Activated naive CD4-positive, alpha-beta T cell treated with anti-CD3 and anti-CD28 coated beads, Interleukin-2, amount 50 U/mL, for 24 hours (primary cell): ENCODE measurements around the gene DDRGK1.
"Not testable (repeated sequence)": the region's sequence is repeated elsewhere in the genome, so short reads cannot be mapped to it uniquely, and the experiment has no call there.

Experiments
- H3K27ac Mint-ChIP-seq: one replicate; pipeline ENCODE4 v1.8.0; 2021; ENCODE audit warnings: mild to moderate bottlenecking, mixed read lengths
- H3K27me3 Mint-ChIP-seq: one replicate; pipeline ENCODE4 v1.8.0; 2021; ENCODE audit warnings: mixed read lengths
- H3K36me3 Mint-ChIP-seq: one replicate; pipeline ENCODE4 v1.8.0; 2021; ENCODE audit warnings: mixed read lengths
- H3K4me1 Mint-ChIP-seq: one replicate; pipeline ENCODE4 v1.8.0; 2021; ENCODE audit warnings: mixed read lengths
- H3K4me3 Mint-ChIP-seq: one replicate; pipeline ENCODE4 v1.8.0; 2021; ENCODE audit warnings: mild to moderate bottlenecking, mixed read lengths
- H3K9me3 Mint-ChIP-seq: one replicate; pipeline ENCODE4 v1.8.0; 2021; ENCODE audit warnings: mixed read lengths

DDRGK1 gene

DNA sequence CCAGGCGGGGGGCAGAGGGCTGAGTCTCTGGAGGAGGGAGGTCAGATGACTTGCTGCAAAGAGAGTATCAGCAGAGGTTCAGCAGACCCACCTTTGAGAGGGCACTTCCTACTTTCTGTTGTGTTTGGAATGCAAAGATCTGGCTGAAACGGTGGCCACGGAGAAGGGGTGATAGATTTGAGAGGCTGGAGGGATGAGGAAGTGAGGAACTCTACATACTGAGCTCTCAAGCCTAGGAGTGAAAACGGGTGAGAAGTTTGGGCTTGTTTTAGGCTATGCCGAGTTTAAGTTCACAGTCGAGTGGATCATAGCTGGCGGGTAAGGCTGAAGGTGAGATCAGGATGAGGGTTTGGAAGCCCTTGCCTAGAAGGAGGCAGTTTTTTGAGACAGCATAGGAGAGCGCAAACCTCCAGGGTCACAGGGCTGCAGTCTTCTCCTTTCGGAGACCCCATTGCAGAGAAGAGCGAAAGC, 4.3 kb upstream of the DDRGK1 start:
- Mint-ChIP-seq H3K4me3 (peak overlapping the region; percentile 100), H3K27ac (peak overlapping the region; percentile 91), H3K36me3 (peaks cover 8% of the 10 kb centered on the region), H3K4me1 (peaks cover 26% of the 10 kb centered on the region), H3K9me3 (no peaks in the 10 kb centered on the region), H3K27me3 (no peaks in the 10 kb centered on the region)

DNA sequence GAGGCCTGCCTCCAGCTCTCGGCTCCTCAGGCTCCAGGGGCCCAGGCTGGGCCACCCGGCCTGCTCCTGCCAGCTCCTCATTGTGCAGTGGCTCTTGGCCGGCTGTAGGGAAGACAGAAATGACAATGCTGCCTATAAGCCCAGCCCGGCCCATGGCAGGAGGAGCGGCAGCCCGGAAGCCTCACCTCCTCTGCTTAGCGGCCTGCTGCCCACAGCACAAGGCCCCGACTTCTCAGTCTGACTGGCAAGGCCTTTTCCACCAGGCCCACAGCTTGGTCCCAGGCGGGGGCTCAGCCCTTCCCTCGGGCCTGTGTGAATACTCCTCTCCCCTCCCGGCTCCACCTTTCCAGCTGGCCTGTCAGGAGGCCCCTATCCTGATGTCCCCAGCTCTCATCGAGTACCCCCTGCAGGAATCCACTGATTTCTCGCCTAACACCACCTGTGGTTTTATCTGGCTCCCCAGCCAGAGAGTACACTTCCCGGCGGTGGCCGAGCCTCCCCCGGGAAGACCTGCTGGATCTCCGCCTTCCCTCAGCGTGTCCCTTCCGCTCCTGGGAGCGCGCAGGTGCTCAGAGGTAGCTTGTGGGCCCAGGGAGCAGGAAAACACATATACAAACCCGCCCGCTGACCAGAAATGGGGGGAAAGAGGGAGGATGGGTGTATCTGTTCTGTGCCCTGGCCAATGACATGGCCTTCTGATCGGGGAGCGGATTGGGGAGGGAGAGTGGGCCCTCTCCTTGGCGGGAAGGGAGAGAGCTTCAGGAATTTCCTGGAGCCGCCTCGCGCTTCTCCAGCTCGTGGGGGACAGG, 963 bp downstream of the DDRGK1 start:
- H3K4me3 Mint-ChIP-seq, result peak overlapping the region; percentile 97
- H3K27me3 Mint-ChIP-seq, result no peaks in the 10 kb centered on the region
- peaks cover 13% of the 10 kb centered on the region for H3K4me1 Mint-ChIP-seq
- H3K36me3 Mint-ChIP-seq, result peaks cover 9% of the 10 kb centered on the region
- H3K27ac Mint-ChIP-seq, result peak overlapping the region; percentile 97
- H3K9me3 Mint-ChIP-seq, result no peaks in the 10 kb centered on the region

DNA sequence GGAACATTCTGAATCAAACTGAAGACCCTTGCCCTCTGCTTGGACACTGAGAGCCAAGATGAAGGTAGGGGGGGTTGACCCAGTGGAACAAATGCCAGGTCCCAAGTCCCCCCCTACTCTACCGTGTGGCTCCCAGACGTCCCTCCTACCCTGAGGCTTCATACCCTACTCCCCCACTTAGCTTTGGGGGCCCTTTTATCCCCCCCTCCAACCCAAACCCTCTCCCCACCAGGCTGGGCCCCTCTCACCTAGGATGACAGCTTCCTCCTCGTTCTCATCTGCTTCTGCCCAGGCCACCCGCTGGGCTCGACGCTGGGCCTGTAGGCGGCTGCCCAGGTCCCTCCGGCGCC, 1.5 kb downstream of the DDRGK1 start:
- Mint-ChIP-seq H3K4me1 (peaks cover 10% of the 10 kb centered on the region), H3K27me3 (no peaks in the 10 kb centered on the region), H3K27ac (no peak overlapping the region), H3K36me3 (peaks cover 9% of the 10 kb centered on the region), H3K4me3 (peak overlapping the region; percentile 97), H3K9me3 (no peaks in the 10 kb centered on the region)

DNA sequence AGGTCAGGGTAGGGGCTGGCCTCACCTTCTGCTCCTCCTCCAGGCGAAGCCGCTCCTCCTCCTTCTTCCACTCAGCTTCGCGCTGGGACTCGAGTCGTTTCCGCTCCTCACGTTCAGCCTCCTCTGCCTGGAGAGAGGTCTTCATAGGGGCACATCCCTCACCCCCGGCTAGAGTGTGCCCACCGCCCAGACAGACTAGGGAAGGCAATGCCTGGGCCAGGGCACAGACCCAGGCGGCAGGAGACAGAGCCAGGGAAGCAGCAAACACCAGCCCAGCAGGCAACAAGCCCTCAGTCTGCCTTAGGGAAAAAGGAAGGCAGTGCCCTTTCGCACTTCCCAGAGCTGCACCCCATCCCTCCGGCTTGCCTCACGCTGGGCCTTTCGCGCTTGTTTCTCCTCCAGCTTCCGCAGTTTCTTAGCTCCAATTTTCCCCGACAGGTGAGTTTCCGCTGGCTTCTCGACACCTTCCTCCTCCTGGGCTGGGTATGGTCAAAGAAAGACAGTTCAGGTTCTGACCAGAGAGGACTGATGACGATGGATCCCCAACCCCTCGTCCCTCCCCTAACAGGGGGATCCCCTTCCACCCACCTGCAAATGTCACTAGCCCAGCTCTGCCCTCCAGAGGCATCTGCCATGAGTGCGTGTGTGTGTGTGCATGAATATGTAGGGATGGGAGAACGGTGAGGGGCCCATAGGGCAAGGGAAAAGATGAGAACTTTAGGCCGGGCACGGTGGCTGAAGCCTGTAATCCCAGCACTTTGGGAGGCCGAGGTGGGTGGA, 4.3 kb downstream of the DDRGK1 start:
- Mint-ChIP-seq H3K36me3 (peaks cover 16% of the 10 kb centered on the region), H3K4me1 (peaks cover 20% of the 10 kb centered on the region), H3K4me3 (no peak overlapping the region), H3K27ac (peak overlapping the region; percentile 13), H3K27me3 (no peaks in the 10 kb centered on the region), H3K9me3 (no peaks in the 10 kb centered on the region)

DNA sequence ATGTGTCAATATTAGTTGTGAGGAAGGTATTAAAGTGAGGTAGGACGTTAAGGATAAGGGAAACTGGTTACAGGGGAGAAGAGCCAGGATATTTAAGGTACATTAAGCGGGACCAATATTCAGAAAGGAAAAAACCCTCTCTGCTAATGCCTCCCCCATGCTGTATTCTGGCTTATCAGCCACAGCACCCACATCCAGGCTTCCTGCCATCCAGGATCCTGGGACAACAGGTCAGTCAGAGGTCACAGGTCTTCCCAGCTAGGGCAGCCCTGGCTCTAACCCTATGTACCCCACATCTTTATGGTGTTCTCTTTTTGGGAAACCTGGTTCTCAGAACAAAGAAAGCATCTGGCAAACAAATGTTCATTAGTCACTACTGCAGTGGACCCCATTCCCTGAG, 5.3 kb downstream of the DDRGK1 start:
- Mint-ChIP-seq H3K4me3 (no peak overlapping the region), H3K27ac (peak overlapping the region; percentile 13), H3K36me3 (peaks cover 18% of the 10 kb centered on the region), H3K9me3 (no peaks in the 10 kb centered on the region), H3K4me1 (peaks cover 21% of the 10 kb centered on the region), H3K27me3 (no peaks in the 10 kb centered on the region)

DNA sequence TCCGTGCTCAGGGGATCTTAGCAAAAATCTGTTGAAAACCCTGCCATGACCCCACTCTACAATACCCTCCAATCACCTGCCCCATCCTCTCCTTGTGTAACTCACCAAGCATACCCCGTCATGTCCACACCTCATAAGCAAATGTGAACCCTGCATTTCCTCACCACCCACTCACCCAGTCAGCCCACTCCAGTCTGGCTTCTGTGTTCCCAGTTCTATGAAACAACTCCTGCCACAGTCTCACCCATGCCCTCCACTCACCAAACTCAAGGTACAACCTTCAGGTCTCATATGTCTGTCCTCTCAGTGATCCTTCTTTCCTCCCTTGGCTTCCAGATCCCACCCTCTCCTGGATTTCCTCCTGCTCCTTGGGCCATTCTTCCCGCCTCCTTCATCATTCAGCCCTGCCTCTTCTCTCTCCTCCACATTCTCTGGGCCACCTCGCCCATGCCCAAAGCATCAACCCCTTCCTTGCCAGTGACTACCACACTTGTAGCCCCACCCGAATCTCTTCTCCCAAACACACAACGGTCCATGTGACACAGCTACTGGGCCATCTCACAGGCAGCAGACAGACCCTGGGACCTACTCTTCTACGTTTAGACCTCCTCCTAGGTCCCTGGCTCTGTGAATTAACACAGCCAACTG, 8.8 kb downstream of the DDRGK1 start:
- H3K27ac Mint-ChIP-seq, result peak overlapping the region; percentile 26
- H3K36me3 Mint-ChIP-seq, result peaks cover 22% of the 10 kb centered on the region
- H3K27me3 Mint-ChIP-seq, result no peaks in the 10 kb centered on the region
- no peak overlapping the region for H3K4me3 Mint-ChIP-seq
- H3K9me3 Mint-ChIP-seq, result no peaks in the 10 kb centered on the region
- peaks cover 16% of the 10 kb centered on the region for H3K4me1 Mint-ChIP-seq

DNA sequence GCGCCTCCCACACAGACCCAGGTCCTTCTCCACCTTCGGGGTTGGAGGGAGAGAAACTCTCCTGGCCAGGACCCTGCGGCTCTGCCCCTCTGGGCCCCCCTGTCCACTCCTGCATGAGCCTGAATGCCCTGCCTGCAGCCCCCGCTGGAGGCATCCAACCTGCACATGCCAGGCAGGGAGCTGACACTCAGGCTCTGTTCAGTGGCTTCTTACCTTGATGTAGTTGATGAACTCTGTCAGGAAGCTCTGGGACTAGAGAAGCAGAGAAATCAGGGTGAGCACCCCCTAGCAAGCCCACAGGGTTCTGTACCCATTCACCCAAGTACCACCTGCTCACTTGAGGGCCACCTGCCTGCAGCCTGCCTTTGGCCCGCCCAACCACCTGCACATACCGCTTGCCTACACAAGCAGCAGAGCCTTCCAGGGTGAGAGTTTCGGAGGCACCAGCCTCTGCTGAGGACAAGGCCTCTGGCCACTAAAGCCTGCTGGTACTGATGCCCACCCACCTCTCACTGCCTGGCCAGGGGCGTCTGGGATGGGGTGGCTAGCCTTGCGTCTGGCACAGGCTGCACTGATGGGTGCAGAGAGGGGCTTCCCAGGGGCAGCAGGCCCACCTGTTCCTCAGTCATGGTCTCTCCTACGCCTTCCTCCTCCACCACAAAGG, 9.7 kb downstream of the DDRGK1 start:
- Mint-ChIP-seq H3K27me3 (no peaks in the 10 kb centered on the region), H3K36me3 (peaks cover 18% of the 10 kb centered on the region), H3K9me3 (no peaks in the 10 kb centered on the region), H3K27ac (no peak overlapping the region), H3K4me3 (no peak overlapping the region), H3K4me1 (peaks cover 15% of the 10 kb centered on the region)

DNA sequence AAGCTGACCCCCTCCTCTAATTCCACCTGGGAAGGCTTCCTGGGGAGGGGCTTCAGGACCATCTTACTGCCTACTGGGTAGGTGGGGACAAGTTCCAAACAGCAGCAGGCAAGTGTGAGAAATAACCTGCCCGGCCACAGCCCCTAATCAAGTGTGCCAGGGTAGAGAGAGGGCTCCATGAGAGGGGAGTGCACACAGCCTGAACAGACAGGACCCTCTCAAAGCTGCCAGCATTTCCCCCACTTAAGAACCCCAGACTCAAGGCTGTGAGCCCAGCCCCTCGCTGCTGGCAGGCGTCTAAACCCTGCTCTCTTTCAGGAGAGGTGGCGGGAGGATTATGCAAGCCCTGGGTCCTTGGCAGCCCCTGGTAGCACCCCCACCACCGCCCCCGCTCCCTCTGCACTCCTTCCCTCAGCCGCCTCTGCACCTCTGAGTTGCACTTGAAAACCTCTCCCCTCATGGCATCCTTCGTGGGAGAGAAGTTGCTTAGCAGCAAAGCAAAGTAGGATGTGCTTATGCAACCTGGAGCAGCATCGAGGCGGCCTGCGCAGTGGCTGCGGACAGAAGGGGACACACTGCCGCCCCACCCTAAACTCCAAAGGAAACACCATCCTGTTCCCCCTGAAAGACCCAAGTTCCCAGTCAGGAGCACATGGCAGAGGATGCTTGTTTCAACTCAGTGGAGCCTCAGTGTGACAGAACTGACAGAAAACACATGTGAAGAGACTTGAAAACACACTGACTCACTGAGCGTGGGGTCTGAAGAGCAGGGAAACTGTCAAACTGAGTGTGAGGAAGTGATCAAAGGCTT, 10.5 kb downstream of the DDRGK1 start:
- H3K9me3 Mint-ChIP-seq, result no peaks in the 10 kb centered on the region
- H3K27me3 Mint-ChIP-seq, result no peaks in the 10 kb centered on the region
- no peak overlapping the region for H3K27ac Mint-ChIP-seq
- H3K4me3 Mint-ChIP-seq, result no peak overlapping the region
- peaks cover 19% of the 10 kb centered on the region for H3K36me3 Mint-ChIP-seq
- H3K4me1 Mint-ChIP-seq, result peaks cover 11% of the 10 kb centered on the region

DNA sequence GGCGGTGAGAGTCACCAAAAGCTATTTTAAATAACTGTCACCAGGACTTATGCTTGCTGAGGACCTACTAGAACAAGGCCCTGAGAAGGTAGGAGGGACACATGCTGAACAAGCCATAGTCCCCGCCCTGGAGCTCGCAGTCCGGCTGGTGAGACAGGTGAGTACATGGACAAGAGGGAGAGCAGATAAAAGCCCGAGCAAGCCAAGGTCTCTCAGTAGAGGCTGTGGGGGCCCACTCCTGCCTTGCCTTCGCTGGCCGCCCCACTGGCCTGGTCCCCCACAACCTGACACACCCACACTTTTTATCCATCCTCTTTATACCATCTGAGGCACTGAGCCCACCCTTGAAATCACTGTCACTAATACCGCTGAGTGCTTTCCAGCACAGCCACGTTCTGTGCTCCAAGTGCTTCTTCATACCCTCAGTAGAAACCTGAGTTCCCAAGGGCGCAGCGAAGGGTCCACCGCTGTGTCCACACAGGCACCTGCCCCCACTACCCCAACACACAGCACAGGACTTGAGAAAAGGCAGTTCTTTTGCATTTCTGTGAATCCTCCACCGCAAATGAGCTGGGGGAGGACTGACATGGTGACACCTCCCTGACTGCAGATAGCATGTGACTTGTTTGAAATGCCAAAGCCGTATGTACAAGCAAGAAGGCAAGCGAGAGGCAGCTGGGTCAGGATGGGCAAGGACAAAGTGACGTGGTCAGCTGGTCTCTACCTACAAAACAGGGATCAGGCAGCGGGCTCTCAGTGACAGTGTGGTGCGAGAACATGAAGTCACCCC, 12.1 kb downstream of the DDRGK1 start:
- Mint-ChIP-seq H3K4me3 (no peak overlapping the region), H3K9me3 (no peaks in the 10 kb centered on the region), H3K27me3 (no peaks in the 10 kb centered on the region), H3K4me1 (peaks cover 11% of the 10 kb centered on the region), H3K27ac (no peak overlapping the region), H3K36me3 (peaks cover 17% of the 10 kb centered on the region)

DNA sequence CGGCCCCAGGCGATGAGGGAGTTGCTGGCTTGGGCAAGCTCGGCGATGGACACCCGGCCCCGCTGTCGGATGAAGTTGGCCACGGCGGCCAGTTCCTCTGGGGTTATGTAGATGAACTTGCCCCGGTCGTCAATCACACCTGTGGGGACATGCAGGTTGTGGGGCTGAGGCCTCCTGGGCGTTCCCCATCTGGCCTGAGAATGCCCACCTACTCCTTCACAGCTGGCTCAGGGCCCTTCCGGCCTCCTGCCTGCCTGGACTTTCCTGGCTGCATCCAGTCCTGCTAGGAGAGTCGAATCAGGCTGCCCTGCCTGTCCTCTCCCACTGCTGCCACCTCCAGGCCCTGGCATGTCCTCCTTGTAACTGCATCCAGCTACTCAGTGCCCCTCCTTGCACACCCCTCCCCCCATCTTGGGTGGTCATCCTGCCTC, 13.8 kb downstream of the DDRGK1 start:
- Mint-ChIP-seq H3K9me3 (no peaks in the 10 kb centered on the region), H3K27ac (no peak overlapping the region), H3K27me3 (no peaks in the 10 kb centered on the region), H3K4me3 (no peak overlapping the region), H3K4me1 (peaks cover 6% of the 10 kb centered on the region), H3K36me3 (peaks cover 13% of the 10 kb centered on the region)

DNA sequence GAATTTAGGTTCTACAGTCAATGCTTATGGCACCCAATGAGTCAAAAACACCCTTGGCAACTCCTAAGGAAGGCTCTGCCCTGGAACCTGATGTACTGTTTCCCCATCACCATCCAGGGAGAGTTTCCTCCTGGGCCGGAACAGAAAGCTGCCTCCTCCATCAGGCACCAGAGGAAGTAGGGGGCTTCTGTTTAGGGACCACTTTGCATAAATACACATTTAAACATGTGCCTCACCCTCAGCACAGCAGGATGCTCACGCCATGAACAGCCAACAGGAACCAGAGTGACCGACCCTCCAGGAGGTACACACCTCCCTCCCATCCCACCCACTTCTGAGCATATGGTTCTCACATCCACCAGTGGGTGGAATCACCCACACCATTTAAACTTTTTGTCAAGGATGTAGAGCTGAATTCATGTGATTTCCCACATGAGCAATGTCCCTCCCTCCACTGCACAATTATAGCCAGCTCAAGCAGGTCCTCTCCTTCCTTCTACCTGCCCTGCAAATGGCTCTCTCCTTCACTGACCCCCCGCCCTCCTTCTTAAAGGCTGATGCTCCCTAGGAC, 14.8 kb downstream of the DDRGK1 start:
- Mint-ChIP-seq H3K27ac (peak overlapping the region; percentile 36), H3K36me3 (peaks cover 9% of the 10 kb centered on the region), H3K4me1 (no peaks in the 10 kb centered on the region), H3K9me3 (no peaks in the 10 kb centered on the region), H3K27me3 (no peaks in the 10 kb centered on the region), H3K4me3 (no peak overlapping the region)

DNA sequence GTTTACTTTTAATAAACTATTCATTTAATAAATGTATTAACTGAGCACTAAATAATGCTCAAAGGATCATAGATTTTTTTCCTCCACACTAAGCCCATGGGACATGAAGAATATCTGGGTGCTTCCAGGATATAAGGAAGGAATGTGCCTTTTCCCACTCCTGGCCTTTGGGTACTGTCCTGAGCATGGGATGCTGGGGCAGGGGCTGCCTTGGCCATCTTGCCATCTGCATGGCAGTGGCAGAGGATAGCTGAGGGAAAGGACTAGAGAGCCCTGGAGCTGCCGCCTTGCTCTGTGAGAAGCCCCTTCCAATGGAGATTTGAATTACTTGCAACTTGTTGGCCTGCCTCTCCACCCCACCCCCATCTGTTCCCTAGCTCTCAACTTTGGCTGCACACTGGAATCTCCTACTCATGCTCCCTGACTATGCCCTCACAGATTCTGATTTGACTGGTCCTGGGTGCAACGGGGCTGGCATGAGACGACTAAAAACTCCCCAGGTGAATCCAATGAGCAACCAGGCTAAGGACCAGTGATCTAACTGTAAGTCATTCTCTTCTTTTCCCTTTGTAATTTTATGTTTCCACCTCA, 15.6 kb downstream of the DDRGK1 start:
- no peaks in the 10 kb centered on the region for H3K9me3 Mint-ChIP-seq
- no peaks in the 10 kb centered on the region for H3K4me1 Mint-ChIP-seq
- H3K27ac Mint-ChIP-seq, result no peak overlapping the region
- no peak overlapping the region for H3K4me3 Mint-ChIP-seq
- peaks cover 7% of the 10 kb centered on the region for H3K36me3 Mint-ChIP-seq
- H3K27me3 Mint-ChIP-seq, result no peaks in the 10 kb centered on the region

DNA sequence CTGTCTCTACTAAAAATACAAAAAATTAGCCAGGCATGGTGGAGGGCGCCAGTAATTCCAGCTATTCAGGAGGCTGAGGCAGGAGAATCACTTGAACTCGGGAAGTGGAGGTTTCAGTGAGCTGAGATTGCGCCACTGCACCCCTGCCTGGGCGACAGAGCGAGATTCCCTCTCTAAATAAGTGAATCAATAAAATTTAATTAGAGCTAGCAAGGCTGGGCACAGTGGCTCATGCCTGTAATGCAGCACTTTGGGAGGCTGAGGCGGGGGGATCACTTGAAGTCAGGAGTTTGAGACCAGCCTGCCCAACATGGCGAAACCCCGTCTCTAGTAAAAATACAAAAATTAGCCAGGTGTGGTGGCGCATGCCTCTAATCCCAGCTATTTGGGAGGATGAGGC, 16.6 kb downstream of the DDRGK1 start:
- not testable (repeated sequence) for H3K36me3 Mint-ChIP-seq, H3K4me1 Mint-ChIP-seq, H3K9me3 Mint-ChIP-seq, H3K4me3 Mint-ChIP-seq, H3K27me3 Mint-ChIP-seq, H3K27ac Mint-ChIP-seq
